NCI-H1436 treated with DMSO at 0.1 percent for 48 hours (cell line): ENCODE measurements around the gene GLT6D1.
"Not testable (repeated sequence)": the region's sequence is repeated elsewhere in the genome, so short reads cannot be mapped to it uniquely, and the experiment has no call there.

ENCODE experiments used
- DNase-seq: peaks from one replicate; lab custom pipeline; 2025; lab: John Stamatoyannopoulos, UW

Gene GLT6D1

DNA sequence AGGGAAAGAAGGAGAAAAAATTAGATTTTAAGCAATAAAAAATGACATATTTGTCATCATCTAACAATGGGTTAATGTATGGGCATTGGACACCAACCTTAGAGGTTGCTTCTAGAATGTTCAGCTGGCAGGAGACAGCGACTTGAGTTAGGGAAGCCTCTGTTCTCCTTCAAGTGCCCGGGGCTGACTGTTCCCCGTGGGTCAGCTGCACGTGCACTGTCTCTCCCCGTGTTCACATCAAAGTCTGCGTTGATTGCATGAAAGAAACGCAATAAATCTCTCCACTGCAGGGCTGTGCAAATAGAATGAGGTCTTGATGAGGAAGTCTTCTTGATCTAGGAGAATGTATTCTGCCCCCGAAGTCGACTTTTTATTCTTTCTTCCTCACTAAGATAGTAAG, at the start of gene GLT6D1:
GLT6D1 (minus strand) TSS at position 345 of the 400 bp plus-strand sequence. CDS start 353 bp downstream, outside the sequence.
- DNase-seq, result no peak

DNA sequence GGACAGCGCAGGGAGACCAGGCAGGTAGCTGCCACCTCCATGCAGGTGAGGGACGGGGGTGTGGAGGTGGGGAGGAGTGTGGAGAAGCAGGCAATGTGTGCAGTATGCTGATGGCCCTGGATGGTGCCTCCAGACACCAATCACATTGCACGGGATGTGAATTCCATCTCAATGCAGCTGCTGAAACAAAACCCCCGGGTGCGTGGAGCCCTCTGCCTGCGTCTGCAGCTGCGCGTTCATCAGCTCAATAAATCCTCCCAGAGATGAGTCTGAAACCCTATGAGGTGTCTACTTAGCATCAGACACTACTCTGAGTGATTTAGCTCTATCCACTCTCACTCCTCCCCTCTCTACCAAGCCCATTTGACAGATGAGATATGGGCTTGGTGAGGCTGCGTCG, 49.7 kb upstream of the GLT6D1 start:
- DNase-seq, result no peak

GRCh38 chr9:135687216-135687615, 47.9 kb upstream of the GLT6D1 start:
- no peak for DNase-seq

DNA sequence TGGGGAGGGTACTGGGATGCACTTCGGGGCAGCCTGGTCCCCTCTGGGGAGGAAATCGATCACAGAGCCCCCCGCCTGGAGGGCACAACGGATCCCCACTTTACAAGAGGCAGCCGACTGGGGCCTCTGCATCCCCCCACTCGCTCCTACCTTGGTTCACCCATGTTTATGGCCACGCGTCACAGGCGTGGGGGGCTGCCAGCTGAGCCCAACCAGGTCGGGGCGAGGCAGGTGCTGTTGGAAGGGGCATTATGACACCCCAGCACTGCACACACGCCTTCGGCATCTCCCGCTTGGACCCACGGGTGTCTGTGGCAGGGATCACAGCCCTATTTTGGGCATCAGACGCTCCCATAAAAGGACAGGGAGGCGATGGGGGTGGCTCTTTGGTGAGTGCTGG, 45.4 kb upstream of the GLT6D1 start:
- DNase-seq, result no peak

DNA sequence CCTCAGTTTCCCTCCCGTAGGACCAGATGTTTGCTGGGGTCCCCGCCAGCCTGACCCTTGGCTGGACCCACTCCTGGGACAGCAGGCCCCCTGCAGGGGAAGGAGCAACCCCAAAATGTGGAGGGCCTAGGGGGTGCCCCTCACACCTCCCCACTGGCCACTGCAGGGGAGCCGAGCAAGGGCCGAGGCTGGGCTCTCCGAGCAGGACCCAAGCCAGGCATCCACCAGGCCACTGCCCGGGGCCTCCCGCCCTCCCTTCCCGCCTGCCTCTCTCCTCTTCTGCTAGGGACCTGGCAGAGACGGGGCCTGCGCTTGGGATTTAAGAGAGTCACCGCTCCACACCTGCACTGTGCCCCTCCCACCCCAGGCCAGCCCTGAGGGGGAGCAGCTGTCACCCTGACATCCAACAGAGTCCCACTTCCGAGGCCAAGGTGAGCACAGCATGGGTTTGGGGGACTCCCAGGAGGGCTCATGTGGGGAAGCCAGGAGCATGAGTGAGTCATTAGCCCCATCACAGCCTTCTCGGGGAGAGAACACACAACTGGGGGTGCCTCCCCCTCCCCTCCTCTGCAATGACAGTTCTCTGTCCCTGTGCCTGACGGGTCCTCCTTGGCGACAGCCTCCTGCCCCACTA, 44.2 kb upstream of the GLT6D1 start:
- no peak for DNase-seq

DNA sequence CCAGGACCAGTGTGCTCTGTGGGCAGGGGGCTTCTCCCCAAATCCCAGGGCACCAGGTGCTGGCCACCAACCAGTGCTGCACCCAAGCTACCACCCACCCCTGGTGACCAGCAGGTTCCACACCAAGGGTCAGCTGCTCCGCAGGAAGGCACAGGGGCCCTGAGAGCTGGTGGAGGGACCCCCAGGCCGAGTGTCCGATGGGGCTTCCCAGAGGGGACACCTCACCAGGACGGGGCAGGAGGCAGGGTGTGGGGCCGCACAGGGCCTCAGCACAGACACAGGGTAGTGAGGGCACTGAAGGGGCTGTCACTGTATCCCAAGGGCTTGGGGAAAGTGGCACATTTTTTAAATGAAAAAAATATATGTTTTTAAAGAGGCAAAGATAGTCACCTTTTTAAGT, 41.8 kb upstream of the GLT6D1 start:
- no peak for DNase-seq

- DNase-seq, result no peak
These were observed 40.7 kb upstream of the GLT6D1 start for GRCh38 chr9:135680056-135680455.

DNA sequence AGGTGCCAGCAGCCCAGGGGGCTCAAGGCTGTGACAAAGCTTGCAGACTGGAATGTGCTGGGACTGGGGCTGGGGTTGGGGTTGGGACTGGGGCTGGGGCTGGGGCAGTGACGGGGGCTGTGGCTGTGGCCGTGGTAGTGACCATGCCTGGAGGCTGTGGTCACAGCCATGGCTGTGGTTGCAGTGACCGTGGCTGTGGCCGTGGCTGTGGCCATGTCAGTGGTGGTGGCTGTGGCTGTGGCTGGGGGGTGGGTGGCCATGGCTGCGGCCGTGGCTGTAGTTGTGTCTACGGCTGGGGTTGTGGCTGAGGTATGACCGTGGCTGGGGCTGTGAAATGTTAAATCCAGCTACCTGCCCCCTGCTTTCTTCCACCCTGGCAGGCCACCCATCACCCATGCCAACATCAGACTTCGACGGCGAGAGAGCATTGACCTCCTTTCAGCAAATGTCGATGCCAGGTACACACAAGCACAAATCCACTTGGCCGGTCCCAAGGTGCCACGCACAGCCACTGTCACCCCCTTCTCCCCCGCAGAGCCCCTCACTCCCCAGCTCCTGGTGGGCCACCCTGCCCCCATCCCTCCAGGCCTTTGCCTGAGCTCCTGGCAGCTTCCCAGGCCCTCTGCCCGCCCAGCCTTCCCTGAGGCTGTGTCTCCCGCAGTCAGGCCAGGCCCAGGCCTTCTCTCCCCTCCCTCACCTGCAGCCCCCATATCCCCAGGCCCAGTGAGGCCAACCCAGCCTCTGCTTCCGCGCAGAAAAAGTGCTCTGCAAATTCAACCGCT, 39.1 kb upstream of the GLT6D1 start:
- no peak for DNase-seq

DNA sequence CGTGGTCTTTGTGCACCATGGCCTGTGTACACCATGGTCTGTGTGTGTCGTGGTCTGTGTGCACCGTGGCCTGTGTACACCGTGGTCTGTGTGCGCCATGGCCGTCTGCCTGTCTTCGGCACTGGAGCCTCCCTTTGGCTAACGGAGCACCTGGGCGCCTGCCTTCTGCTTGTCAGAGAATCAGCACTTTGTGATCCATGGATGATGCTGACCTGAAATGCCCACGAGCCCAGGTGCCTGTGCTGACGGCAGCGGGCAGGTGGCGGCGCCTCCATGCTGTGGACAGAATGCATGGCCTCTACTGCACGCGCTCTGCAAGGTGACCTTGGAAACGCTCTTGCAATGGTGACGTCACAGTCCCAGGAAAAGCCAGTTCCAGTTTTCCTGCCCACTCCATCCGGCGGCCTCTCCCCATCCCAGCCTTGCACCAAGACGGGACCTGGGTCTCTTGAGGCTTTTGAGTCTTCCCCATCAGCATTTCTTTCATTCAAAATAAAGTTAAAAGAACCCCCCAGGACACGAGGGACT, 38.4 kb upstream of the GLT6D1 start:
- no peak for DNase-seq

DNA sequence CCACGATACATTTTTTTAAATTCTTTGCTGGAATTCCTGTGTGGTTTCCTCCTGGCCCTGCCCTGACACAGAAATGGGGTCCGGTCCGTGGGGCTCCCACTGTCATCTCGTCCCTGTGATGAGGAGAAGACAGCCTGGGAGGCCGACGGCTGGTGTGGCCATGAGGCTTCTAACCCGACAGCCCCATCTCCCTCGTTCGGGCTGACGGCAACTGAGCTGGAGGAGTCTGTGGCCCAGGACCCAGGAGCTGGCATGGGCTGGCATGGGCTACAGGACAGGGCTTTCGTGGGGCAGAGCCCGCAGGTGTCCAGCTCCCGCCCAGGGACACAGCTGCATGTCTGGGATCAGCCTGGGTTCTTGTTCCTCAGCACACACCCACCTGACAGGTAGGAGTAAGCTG, 37.6 kb upstream of the GLT6D1 start:
- DNase-seq, result no peak

- no peak for DNase-seq
These were observed 35.6 kb upstream of the GLT6D1 start for GRCh38 chr9:135674977-135675376.

GRCh38 chr9:135673941-135674340, 34.6 kb upstream of the GLT6D1 start:
- no peak for DNase-seq

DNA sequence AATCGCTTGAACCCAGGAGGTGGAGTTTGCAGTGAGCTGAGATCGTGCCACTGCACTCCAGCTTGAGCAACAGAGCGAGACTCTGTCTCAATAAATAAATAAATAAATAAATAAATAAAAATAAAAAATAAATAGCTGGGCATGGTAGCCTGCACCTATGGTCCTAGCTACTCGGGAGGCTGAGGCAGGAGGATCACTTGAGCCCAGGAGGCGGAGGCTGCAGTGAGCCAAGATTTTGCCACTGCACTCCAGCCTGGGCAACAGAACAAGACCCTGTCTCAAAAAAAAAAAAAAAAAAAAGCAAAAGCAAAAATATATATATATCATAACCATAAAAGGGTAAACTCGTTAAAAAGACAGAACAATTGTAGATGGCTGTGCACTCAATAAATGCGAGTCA, 33.4 kb upstream of the GLT6D1 start:
- not testable (repeated sequence) for DNase-seq

GRCh38 chr9:135671591-135672041, 32.3 kb upstream of the GLT6D1 start:
- DNase-seq, result no peak

DNA sequence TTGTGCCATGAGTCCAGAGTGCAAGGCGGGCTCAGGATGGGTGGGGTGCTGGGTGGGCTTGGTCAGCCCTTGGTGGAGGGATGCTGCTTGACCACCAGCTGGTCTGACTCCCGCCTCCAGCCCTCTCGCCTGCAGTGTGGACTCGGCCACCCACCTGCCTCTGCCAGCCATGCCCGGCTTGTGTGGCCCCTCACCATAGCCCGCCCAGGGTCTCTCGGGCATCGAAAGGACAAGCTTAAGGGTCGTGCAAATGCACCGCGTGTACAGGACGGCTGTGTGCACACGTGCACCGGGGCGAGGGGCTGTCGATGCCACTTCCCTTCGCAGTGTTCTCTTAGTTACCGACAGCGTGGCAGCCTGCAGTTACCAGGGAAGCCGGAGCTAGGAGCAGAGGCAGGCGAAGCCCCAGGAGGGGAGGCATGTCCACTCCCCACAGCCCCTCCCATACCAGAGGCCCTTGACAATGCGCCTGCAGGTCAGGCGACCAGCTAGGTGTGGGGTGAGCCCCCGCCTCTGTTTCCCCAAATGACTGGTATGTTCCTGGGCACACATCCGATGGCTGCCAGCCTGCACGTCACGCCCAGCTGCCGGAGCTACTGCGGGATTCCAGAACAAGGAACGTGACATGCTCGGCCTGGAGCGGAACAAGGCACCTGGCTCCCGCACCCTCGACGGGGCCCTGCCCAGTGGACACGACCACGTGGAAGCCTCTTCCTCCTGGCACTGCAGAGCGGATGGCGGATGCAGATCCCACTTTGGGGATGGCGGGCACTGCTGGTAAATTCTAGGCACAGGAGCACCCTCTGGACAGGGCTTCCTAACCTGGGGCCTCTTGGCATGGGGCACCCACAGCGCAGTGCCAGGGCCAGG, 31.6 kb upstream of the GLT6D1 start:
- DNase-seq, result no peak

DNA sequence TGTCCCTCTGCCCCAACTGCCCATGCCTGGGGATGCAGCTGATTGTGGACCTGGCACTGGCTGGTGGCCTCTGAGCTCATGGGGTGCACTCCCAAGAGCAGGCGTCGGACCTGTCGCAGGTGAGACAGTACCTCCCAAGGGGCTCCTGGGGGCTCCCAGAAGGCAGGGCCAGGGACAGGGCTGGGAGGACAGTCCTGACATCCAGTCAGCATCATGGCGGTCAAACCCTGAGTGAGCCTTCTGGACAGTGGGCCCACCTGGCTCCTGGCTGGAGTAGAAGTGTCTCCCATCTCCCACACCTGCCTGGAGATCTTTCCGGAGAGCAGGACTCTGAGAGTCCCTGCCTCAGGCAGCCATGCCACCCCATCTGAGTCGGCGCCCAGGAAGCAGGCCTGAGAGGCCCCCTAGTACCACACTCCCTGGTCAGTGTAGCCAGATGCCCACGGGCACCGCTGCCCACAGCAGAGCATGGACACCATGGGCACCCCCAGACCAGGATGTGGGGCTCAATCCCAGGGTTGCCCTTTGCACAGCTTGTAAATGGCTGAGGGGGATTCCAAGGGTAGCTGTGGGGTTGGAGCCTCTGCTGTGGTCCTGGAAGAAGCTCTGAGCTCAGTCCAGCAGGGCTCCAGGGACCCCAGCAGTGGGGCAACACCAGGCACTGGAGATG, 30.4 kb upstream of the GLT6D1 start:
- no peak for DNase-seq

- DNase-seq, result not testable (repeated sequence)
These were observed 29.7 kb upstream of the GLT6D1 start for GRCh38 chr9:135669018-135669417.

- no peak for DNase-seq
These were observed 28.2 kb upstream of the GLT6D1 start for GRCh38 chr9:135667463-135668001.

- DNase-seq, result no peak
These were observed 27.5 kb upstream of the GLT6D1 start for GRCh38 chr9:135666534-135667462.

DNA sequence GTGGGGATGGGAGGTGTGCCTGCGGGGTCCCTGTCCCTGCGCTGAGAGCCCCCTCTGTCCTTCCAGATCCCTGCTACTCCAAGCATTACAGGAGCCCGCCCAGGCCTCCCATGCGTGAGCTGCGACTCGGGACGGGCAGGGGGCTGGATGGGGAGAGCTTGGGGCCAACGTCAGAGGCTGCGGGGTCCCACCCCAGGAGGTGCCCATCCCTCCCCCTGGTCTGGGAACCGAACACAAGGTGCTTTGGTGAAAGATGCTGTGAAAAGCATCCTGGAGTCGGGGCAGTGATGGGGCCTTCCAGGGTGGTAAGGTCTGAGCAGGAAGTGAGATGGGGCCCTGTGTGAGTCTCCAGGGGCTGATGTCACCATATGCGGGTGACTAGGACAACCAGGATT, 26.5 kb upstream of the GLT6D1 start:
- DNase-seq, result no peak
